ENCODE results near the gene OR5H14.
"Not testable (repeated sequence)": the region's sequence is repeated elsewhere in the genome, so short reads cannot be mapped to it uniquely, and the experiment has no call there.

DNA sequence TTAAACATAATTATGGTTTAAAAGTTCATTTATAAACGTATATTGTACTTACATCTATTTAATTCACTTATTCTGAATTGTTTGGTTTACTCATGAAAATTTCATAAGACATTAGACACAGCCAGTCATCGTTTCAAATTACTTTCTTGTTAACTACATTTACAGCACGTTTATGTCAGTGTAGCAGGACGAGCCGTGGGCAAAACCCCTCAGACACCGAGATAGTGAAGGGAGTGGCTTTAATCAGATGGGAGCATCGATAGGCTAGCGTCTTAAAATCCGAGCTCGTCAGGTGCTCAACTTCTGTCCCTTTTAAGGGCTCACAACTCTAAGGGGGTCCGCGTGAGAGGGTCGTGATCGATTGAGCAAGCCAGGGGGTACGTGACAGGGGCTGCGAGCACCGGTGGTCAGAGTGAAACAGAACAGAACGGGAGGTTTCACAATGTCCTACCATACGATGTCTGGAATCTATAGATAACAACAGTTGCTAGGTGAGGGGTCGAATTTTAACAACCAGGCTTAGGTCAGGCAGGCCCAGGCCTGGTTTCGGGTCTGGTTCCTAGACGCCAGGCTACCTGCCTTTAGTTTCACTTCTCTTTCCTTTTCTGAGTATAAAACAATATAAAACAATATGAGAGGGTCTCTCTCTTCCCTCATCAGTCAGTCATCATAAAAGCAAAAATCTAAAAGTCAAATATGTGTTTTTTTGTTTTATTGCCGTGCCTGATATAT, 9.3 kb upstream of the OR5H14 start:
- not testable (repeated sequence) for TF ChIP-seq CTCF (IDR thresholded peaks at IDR 0.05; ENCODE audit: low read depth, low read length); POLR2A (IDR thresholded peaks at IDR 0.05; ENCODE audit: extremely low read depth, insufficient read length); MYC (IDR thresholded peaks at IDR 0.05; ENCODE audit: low read depth, low read length)

All from NB4 (cell line).